ENCODE results near the gene TMEM203. TPM values are rescaled to one million over a fixed set of nuclear protein-coding genes. Genes with fewer than 3 reads are reported as not detected.
A peak's percentile ranks its signal among the peaks of the same experiment; 100 is the strongest.
"Not testable (repeated sequence)": the region's sequence is repeated elsewhere in the genome, so short reads cannot be mapped to it uniquely, and the experiment has no call there.

The TMEM203 gene
- total RNA-seq, 1 experiment from 2014 or later = 57.6 TPM

GRCh38 chr9:137243266-137243625 is 37.8 kb upstream of the TMEM203 start:
- in situ Hi-C loops (cut with HindIII; ENCODE audit: low pct_unique_long_range_greater_than_20kb, low sequenced_read_pairs); DNase-seq (ENCODE audit: low read depth): not testable (repeated sequence)

GRCh38 chr9:137242269-137243203 is 37.1 kb upstream of the TMEM203 start:
- in situ Hi-C loops (cut with HindIII; ENCODE audit: low pct_unique_long_range_greater_than_20kb, low sequenced_read_pairs) = no loop called here

GRCh38 chr9:137241490-137242268 is 36.2 kb upstream of the TMEM203 start:
- in situ Hi-C loops (cut with HindIII; ENCODE audit: low pct_unique_long_range_greater_than_20kb, low sequenced_read_pairs) = no loop called here
- no peak for DNase-seq (ENCODE audit: low read depth)

More at GRCh38 chr9:137242269-137243203, 37.1 kb upstream of the TMEM203 start:
- DNase-seq (ENCODE audit: low read depth) = no peak

GRCh38 chr9:137240841-137241489 is 35.5 kb upstream of the TMEM203 start, which contains the start of gene TUBB4B:
TSS of gene TUBB4B (plus strand) at chr9:137241287. CDS start at chr9:137241361, 74 bp downstream.
- DNase-seq (ENCODE audit: low read depth) = peak; percentile 99

GRCh38 chr9:137240318-137240840 is 34.9 kb upstream of the TMEM203 start:
- no peak for DNase-seq (ENCODE audit: low read depth)

More at GRCh38 chr9:137240841-137241489, 35.5 kb upstream of the TMEM203 start, which contains the start of gene TUBB4B:
- in situ Hi-C loops (cut with HindIII; ENCODE audit: low pct_unique_long_range_greater_than_20kb, low sequenced_read_pairs) = no loop called here

GRCh38 chr9:137239541-137240200 is 34.2 kb upstream of the TMEM203 start:
- in situ Hi-C loops (cut with HindIII; ENCODE audit: low pct_unique_long_range_greater_than_20kb, low sequenced_read_pairs); DNase-seq (ENCODE audit: low read depth): not testable (repeated sequence)

More at GRCh38 chr9:137240318-137240840, 34.9 kb upstream of the TMEM203 start:
- in situ Hi-C loops (cut with HindIII; ENCODE audit: low pct_unique_long_range_greater_than_20kb, low sequenced_read_pairs) = no loop called here

GRCh38 chr9:137237759-137238726 is 32.6 kb upstream of the TMEM203 start:
- no peak for DNase-seq (ENCODE audit: low read depth)
- in situ Hi-C loops (cut with HindIII; ENCODE audit: low pct_unique_long_range_greater_than_20kb, low sequenced_read_pairs) = no loop called here

GRCh38 chr9:137236936-137237421 is 31.5 kb upstream of the TMEM203 start:
- DNase-seq (ENCODE audit: low read depth) = no peak
- in situ Hi-C loops (cut with HindIII; ENCODE audit: low pct_unique_long_range_greater_than_20kb, low sequenced_read_pairs) = no loop called here

- peak; percentile 73 for DNase-seq (ENCODE audit: low read depth)
- in situ Hi-C loops (cut with HindIII; ENCODE audit: low pct_unique_long_range_greater_than_20kb, low sequenced_read_pairs) = no loop called here
Observed at GRCh38 chr9:137236238-137236935, 30.9 kb upstream of the TMEM203 start.

- no peak for DNase-seq (ENCODE audit: low read depth)
- in situ Hi-C loops (cut with HindIII; ENCODE audit: low pct_unique_long_range_greater_than_20kb, low sequenced_read_pairs) = no loop called here
Observed at GRCh38 chr9:137235424-137236237, 30.2 kb upstream of the TMEM203 start.

- in situ Hi-C loops (cut with HindIII; ENCODE audit: low pct_unique_long_range_greater_than_20kb, low sequenced_read_pairs) = no loop called here
- DNase-seq (ENCODE audit: low read depth) = no peak
Observed at GRCh38 chr9:137234758-137235423, 29.4 kb upstream of the TMEM203 start.

GRCh38 chr9:137234055-137234697 is 28.7 kb upstream of the TMEM203 start:
- in situ Hi-C loops (cut with HindIII; ENCODE audit: low pct_unique_long_range_greater_than_20kb, low sequenced_read_pairs) = no loop called here

GRCh38 chr9:137233143-137233980 is 27.9 kb upstream of the TMEM203 start:
- DNase-seq (ENCODE audit: low read depth) = no peak
- in situ Hi-C loops (cut with HindIII; ENCODE audit: low pct_unique_long_range_greater_than_20kb, low sequenced_read_pairs) = no loop called here

More at GRCh38 chr9:137234055-137234697, 28.7 kb upstream of the TMEM203 start:
- DNase-seq (ENCODE audit: low read depth) = no peak
